Lower leg skin (tissue), 4 donors: ENCODE measurements around the gene TMEM192. TPM values are rescaled to one million over a fixed set of nuclear protein-coding genes. Genes with fewer than 3 reads are reported as not detected.
"Not testable (repeated sequence)": the region's sequence is repeated elsewhere in the genome, so short reads cannot be mapped to it uniquely, and the experiment has no call there.

ENCODE experiments used
- DNase-seq, 2 donors: peaks; one replicate each; pipeline ENCODE4 v3.0.0-alpha.2; 2019; ENCODE audit warnings: low spot score in 2 of 2
- H3K4me3 ChIP-seq: fragments of 200-600 bp; sonication (generic); 2 replicates; pipeline ENCODE4 v1.5.1; 2017; ENCODE audit warnings: mild to moderate bottlenecking, low read depth; ENCODE audit not compliant: poor library complexity, severe bottlenecking
- POLR2A ChIP-seq, 2 donors: fragments of 450-650 bp; IDR thresholded peaks; one replicate each; pipeline ENCODE4 v1.6.1; 2016 to 2017; ENCODE audit warnings: antibody characterized with exemption in 2 of 2, mild to moderate bottlenecking in 1 of 2, moderate library complexity in 1 of 2
- WGBS, 2 donors: methylation state at CpG; one replicate each; pipeline ENCODE4 v1.1.5; 2018; 5-methylcytosine and 5-hydroxymethylcytosine counted together
- intact Hi-C: fragments of 100-400 bp; cut with DNase I; formaldehyde crosslinking; loops from one replicate; pipeline ENCODE4 v1.15.0; 2023; ENCODE audit warnings: low total_unique reads
- total RNA-seq, 4 donors: library from RNA; depleted of rRNA; stranded (reverse); fragments of >200 nt; gene quantifications; one replicate each; pipeline ENCODE4 v1.1.0, GENCODE V29; 2016
- TF ChIP-seq, protein P1 (sequence below), 3 donors: fragments of 450-650 bp; IDR thresholded peaks; one replicate each; pipeline ENCODE4 v1.5.1; 2016; ENCODE audit warnings: antibody characterized with exemption in 3 of 3, mild to moderate bottlenecking in 3 of 3, moderate library complexity in 2 of 3

The TMEM192 gene
- total RNA-seq, 4 donors from 2014 or later, result 7.0 to 12.6 (median 11.4) TPM

DNA sequence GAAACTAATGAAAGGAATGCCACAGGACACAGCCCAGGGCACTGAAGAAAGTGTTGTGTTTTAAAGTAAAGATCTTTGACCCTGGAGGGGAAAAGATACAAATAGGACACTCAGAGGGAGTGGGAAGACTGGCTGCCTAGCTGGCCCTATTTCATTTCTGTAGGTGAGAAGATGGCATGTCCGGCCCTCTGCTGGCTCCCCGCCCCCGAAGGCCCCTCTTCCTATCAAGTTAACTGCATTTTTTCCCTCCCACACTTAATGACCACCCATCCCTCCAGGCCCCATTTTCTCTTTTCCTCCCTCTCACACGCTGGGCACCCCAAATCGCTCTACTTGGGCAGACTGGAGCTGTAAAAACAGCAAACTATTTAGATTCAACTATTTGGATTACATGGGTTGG lies 64.5 kb downstream of the TMEM192 start:
- WGBS, 2 donors, result 49 to 68% methylated on average over 5 of the region's 5 CpGs
- TF ChIP-seq POLR2A (IDR thresholded peaks at IDR 0.05), result no peak
- TF ChIP-seq, protein P1, sequence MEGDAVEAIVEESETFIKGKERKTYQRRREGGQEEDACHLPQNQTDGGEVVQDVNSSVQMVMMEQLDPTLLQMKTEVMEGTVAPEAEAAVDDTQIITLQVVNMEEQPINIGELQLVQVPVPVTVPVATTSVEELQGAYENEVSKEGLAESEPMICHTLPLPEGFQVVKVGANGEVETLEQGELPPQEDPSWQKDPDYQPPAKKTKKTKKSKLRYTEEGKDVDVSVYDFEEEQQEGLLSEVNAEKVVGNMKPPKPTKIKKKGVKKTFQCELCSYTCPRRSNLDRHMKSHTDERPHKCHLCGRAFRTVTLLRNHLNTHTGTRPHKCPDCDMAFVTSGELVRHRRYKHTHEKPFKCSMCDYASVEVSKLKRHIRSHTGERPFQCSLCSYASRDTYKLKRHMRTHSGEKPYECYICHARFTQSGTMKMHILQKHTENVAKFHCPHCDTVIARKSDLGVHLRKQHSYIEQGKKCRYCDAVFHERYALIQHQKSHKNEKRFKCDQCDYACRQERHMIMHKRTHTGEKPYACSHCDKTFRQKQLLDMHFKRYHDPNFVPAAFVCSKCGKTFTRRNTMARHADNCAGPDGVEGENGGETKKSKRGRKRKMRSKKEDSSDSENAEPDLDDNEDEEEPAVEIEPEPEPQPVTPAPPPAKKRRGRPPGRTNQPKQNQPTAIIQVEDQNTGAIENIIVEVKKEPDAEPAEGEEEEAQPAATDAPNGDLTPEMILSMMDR (IDR thresholded peaks at IDR 0.05), result no peak
- H3K4me3 ChIP-seq, result no peak overlapping the region
- intact Hi-C loops, result no loop called here
- DNase-seq, result no peak

DNA sequence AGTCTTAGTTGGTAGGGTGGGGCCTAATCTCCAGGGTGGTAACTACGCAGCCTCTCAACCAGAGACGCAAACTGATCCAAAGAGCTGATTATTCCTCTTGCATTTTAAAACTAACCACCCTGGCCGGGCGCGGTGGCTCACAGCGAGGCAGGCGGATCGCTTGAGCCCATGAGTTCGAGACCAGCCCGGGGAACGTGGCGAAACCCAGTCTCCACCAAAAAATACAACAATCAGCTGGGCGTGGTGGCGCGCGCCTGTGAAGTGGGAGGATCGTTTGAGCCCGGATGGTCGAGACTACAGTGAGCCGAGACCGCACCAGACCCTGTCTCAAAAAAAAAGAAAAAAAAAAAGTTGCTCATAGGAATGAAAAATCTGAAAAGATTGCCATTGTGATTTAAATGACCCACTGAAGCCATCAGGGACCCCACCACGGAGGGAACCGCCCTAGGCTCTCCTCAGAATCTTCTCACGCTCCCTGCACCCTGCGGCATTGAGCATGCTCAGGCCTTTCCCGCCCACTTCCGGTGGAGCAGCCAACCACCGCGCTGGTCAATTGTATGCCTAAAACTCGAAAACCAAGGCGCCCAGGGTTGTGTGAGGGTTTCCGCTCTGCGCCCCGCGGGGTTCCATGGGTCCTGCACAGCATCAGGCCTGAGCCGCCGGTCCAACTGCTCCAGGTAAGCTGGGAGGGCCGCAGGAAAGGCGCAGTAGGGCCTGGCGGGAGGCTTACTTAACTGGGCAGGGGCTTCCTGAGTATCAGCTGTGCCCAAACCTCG lies 81.0 kb downstream of the TMEM192 start, which contains the start of gene TRIM60:
Gene TRIM60, plus strand, starts transcription at position 564 of the 776 bp plus-strand sequence. CDS start 8,074 bp downstream, outside the sequence.
- intact Hi-C loops, result no loop called here
- WGBS, 2 donors, result 92 to 96% methylated on average over 41 of the region's 41 CpGs
- TF ChIP-seq, protein P1 (IDR thresholded peaks at IDR 0.05), result no peak
- no peak for TF ChIP-seq POLR2A (IDR thresholded peaks at IDR 0.05)
- no peak for DNase-seq
- no peak within 1 kb of the TSS for H3K4me3 ChIP-seq

DNA sequence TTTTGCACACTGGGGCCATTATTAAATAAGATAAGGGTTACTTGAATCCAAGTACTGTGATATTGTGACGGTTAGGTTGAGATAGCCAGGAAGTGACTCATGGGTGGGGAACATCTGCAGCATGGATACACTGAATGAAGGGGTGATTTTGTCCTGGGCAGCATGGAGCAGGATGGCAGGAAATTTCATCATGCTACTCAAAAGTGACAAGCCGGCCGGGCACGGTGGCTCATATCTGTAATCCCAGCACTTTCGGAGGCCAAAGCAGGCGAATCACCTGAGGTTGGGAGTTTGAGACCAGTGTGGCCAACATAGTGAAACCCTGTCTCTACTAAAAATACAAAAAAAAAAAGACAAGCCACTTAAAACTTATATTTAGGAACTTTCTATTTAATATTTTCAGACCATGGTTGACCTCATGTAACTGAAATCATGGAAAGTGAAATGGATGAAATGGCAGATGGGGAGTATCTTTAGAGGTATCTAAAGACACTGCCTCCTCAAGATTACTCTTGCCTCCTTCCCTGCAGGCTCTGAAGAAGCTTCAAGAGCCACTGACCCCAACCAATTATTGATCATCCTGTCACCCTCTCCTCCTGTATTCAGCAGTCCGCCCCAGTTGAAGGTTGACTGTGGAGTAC lies 84.8 kb downstream of the TMEM192 start:
- intact Hi-C loops, result no loop called here
- no peak overlapping the region for H3K4me3 ChIP-seq
- no peak for TF ChIP-seq POLR2A (IDR thresholded peaks at IDR 0.05)
- no peak for DNase-seq
- WGBS, 2 donors, result 84 to 86% methylated on average over 7 of the region's 7 CpGs

DNA sequence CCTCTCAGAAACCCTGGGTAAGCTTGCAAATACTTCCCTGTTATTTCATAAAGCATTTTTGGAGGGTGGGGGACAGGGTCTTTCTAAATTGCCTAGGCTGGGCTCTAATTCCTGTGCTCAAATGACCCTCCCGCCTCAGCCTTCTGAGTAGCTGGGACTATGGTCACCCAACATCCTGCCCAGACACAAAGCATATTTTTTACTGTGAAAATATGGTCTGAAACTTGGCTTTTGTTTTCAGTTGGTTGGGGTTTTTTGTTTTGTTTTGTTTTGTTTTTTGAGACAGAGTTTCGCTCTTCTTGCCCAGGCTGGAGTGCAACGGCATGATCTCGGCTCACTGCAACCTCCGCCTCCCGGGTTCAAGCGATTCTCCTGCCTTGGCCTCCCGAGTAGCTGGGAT lies 86.9 kb downstream of the TMEM192 start:
- intact Hi-C loops, H3K4me3 ChIP-seq, DNase-seq: not testable (repeated sequence)
- WGBS, 2 donors, result 92 to 94% methylated on average over 8 of the region's 8 CpGs

Other genes starting within 250 kb of the TMEM192 start
- gene APELA, start 235.7 kb downstream of the TMEM192 start, total RNA-seq, result under 1 TPM in 2 of 4 donors, not detected in 2; 0.22 to 0.51 TPM
- not detected for gene TRIM61, start 135.2 kb downstream of the TMEM192 start, total RNA-seq
- gene TRIM60, start 80.9 kb downstream of the TMEM192 start, total RNA-seq, result not detected
- not detected for gene TRIM75, start 59.0 kb downstream of the TMEM192 start, total RNA-seq
- 10 to 100 TPM; 15.1 to 15.9 (median 15.7) TPM for gene KLHL2, start 94.7 kb upstream of the TMEM192 start, total RNA-seq
- gene MSMO1, start 214.8 kb upstream of the TMEM192 start, total RNA-seq, result 100 to 1,000 TPM in 2 of 4 donors, 10 to 100 TPM in 2; 48.3 to 165 (median 104) TPM